Spleen (tissue), 7 donors: ENCODE data around the gene RIC1.

ENCODE experiments used
- CTCF ChIP-seq, 11 experiments: fragments of 200-600 bp in 7 of 11; fragments of 450-650 bp in 4 of 11; sonication (generic) in 4 of 11; IDR thresholded peaks in 8 of 11; conservative IDR thresholded peaks in 3 of 11; 1 replicate in 7 of 11; 2 replicates in 4 of 11; pipeline versions ENCODE4 v1.4.0 to v1.8.0; 2016 to 2021; ENCODE audit warnings: antibody characterized with exemption in 11 of 11, inconsistent platforms in 4 of 11, mild to moderate bottlenecking in 1 of 11
- POLR2A ChIP-seq, 3 donors: fragments of 450-650 bp; IDR thresholded peaks; one replicate each; pipeline ENCODE4 v1.5.1; 2017; ENCODE audit warnings: antibody characterized with exemption in 3 of 3, mild to moderate bottlenecking in 1 of 3
- POLR2AphosphoS5 ChIP-seq, 3 donors: sonication (generic); formaldehyde crosslinking; IDR thresholded peaks; one replicate each; pipeline ENCODE4 v1.5.1; 2017; ENCODE audit warnings: antibody characterized with exemption in 3 of 3
- donor health status: DM: no; HTN: no; CAD: no; lungs with moderate emphysema.
- donor health status: DM: no; HTN: no; CAD: no.
- donor health status: DM: no; HTN: no; CAD: no.

- TF ChIP-seq CTCF (IDR thresholded peaks at IDR 0.05 in 8 of 11, conservative IDR thresholded peaks at IDR 0.05 in 3 of 11) (no peak), POLR2A (IDR thresholded peaks at IDR 0.05) (no peak), POLR2AphosphoS5 (IDR thresholded peaks at IDR 0.05) (no peak)
Measured at GRCh38 chr9:5756633-5757032, 127.7 kb downstream of the RIC1 start.
